NB4 (cell line): ENCODE results near the gene COG2.

Experiments
- DNase-seq: peaks from one replicate; pipeline ENCODE4 v3.0.0; 2010; ENCODE audit warnings: low read depth
- H3K4me3 ChIP-seq: one replicate; pipeline ENCODE4 v1.5.1; 2011; ENCODE audit warnings: mild to moderate bottlenecking, low read depth, low read length, moderate library complexity
- MYC ChIP-seq: IDR thresholded peaks from 2 replicates; pipeline ENCODE4 v1.6.1; 2011; ENCODE audit warnings: low read depth, low read length
- POLR2A ChIP-seq: IDR thresholded peaks from 2 replicates; pipeline ENCODE4 v1.6.1; 2011; ENCODE audit warnings: mild to moderate bottlenecking; ENCODE audit not compliant: insufficient read length; ENCODE audit errors: extremely low read depth
- TF ChIP-seq, protein P1 (sequence below): IDR thresholded peaks from 2 replicates; pipeline ENCODE4 v1.6.1; 2011; ENCODE audit warnings: low read depth, low read length
- TF ChIP-seq, protein P2 (sequence below): IDR thresholded peaks from one replicate; pipeline ENCODE4 v1.5.1; 2012; ENCODE audit warnings: low read depth, low read length

Gene COG2, protein sequence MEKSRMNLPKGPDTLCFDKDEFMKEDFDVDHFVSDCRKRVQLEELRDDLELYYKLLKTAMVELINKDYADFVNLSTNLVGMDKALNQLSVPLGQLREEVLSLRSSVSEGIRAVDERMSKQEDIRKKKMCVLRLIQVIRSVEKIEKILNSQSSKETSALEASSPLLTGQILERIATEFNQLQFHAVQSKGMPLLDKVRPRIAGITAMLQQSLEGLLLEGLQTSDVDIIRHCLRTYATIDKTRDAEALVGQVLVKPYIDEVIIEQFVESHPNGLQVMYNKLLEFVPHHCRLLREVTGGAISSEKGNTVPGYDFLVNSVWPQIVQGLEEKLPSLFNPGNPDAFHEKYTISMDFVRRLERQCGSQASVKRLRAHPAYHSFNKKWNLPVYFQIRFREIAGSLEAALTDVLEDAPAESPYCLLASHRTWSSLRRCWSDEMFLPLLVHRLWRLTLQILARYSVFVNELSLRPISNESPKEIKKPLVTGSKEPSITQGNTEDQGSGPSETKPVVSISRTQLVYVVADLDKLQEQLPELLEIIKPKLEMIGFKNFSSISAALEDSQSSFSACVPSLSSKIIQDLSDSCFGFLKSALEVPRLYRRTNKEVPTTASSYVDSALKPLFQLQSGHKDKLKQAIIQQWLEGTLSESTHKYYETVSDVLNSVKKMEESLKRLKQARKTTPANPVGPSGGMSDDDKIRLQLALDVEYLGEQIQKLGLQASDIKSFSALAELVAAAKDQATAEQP

DNA sequence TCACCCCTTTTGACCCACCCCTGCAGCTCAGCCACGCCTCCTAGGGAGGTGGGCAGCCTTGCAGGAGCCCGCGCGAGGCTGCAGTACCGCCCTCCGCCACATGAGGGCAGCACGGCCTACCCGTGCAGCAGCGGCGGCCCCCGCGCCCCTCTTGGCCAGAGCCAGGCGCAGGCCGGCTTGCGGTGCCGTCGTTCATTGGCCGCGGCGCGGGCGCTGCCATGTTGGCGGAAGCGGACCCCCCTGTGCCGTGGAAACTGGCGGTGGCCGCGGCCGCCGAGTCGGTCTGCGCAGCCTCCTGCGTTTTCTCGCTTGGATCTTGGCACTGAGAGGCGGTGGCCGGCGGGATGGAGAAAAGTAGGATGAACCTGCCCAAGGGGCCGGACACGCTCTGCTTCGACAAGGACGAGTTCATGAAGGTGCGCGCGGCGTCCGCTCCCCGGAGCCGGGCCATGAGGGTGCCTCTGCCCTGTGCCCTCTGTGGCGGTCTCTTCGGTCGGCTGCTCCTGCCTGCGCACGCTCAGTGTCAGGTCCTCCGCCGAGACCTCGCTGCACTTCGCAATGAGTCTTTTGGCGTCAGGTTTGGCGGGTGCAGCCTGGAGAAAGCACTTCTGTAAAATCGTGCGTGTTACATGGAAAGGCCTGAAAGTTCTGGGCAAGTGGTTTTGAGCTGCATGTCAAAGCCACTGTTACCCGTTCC is at the start of gene COG2:
TSS of gene COG2 (plus strand) at position 219 of the 697 bp plus-strand sequence. CDS start at position 345, 126 bp downstream.
- peak within 1 kb of the TSS; percentile 94 for H3K4me3 ChIP-seq
- TF ChIP-seq, protein P1, sequence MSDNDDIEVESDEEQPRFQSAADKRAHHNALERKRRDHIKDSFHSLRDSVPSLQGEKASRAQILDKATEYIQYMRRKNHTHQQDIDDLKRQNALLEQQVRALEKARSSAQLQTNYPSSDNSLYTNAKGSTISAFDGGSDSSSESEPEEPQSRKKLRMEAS, result peak; percentile 78
- TF ChIP-seq POLR2A (peak; percentile 74), MYC (peak; percentile 67)
- TF ChIP-seq, protein P2, sequence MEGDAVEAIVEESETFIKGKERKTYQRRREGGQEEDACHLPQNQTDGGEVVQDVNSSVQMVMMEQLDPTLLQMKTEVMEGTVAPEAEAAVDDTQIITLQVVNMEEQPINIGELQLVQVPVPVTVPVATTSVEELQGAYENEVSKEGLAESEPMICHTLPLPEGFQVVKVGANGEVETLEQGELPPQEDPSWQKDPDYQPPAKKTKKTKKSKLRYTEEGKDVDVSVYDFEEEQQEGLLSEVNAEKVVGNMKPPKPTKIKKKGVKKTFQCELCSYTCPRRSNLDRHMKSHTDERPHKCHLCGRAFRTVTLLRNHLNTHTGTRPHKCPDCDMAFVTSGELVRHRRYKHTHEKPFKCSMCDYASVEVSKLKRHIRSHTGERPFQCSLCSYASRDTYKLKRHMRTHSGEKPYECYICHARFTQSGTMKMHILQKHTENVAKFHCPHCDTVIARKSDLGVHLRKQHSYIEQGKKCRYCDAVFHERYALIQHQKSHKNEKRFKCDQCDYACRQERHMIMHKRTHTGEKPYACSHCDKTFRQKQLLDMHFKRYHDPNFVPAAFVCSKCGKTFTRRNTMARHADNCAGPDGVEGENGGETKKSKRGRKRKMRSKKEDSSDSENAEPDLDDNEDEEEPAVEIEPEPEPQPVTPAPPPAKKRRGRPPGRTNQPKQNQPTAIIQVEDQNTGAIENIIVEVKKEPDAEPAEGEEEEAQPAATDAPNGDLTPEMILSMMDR, result peak; percentile 73
- DNase-seq, result peak; percentile 96

DNA sequence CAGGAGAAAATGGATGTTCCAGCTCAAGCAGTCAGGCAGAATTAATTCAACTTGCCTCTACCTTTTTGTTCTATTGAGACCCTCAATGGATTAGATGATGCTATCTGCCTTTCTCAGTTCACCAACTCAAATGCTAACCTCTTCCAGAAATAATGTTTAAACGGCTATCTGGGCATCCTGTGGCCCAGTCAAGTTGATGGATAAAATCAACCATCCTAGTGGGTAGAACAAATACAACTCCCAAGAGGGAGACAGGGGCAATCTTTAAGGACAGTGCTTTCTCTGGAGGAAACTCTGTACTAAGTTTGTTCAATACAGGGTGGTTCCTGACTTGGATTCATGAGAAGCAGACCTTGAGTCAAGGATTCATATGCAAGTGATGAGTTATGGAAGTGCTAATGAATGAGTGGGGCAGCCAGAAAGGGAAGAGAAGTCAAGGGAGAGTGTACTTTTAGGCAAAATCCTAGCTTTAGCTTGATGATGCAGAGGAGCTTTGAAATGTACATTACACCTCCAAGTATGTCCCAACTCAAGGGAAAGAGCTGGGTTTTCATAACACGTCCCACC is 49.4 kb upstream of the COG2 start:
- H3K4me3 ChIP-seq, result no peak overlapping the region
- TF ChIP-seq, protein P1, result no peak
- TF ChIP-seq POLR2A, result no peak
- no peak for TF ChIP-seq MYC
- TF ChIP-seq, protein P2, result no peak
- DNase-seq, result no peak

DNA sequence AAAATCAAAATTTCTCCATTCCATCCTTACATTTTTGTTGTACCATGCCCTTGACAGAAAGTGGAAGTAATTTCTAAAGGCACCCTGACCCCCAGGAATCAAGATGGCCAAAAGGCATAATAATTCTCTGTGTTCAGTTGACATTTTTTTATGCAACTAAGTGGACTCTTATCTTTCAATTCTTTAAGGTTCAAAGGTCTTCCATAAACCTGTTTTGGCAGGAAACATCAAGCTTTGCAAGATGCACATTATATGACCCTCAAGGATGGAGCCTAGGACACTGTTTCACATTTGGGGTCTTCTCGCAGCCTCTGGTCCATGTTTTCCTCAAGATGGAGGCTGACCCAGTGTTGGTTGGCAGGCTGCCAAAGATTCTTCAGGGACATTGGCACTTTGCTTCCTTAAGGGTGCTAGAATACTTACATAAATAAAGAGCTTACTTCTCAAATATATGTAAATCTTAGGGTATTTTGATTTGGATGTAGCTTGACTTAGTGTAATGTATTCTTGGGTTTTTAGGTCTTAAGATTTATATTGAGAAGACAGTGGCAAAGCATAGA is 48.0 kb upstream of the COG2 start:
- DNase-seq, result no peak
- TF ChIP-seq, protein P2, result no peak
- TF ChIP-seq, protein P1, result no peak
- TF ChIP-seq POLR2A, result no peak
- no peak for TF ChIP-seq MYC
- no peak overlapping the region for H3K4me3 ChIP-seq

DNA sequence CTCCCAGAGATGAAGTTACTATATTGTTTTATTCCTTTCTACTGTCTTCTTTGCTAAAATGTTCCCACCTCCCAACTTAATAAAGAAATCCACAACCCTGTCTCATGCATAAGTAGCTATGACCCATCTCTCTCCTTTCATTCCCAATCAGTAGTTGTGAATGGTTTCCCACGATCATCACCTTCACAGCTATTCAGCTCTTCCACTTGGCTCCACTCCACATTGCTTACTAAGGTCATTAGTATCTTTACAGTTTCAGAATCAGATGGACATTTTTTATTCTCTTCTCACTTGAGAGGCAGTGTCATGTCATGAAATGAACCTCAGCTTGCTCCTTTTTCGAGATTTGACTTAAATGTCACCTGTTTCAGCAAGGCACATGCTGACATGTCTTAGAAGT is 47.1 kb upstream of the COG2 start:
- TF ChIP-seq, protein P1, result no peak
- TF ChIP-seq, protein P2, result no peak
- TF ChIP-seq POLR2A, result no peak
- TF ChIP-seq MYC, result no peak
- DNase-seq, result no peak
- no peak overlapping the region for H3K4me3 ChIP-seq

DNA sequence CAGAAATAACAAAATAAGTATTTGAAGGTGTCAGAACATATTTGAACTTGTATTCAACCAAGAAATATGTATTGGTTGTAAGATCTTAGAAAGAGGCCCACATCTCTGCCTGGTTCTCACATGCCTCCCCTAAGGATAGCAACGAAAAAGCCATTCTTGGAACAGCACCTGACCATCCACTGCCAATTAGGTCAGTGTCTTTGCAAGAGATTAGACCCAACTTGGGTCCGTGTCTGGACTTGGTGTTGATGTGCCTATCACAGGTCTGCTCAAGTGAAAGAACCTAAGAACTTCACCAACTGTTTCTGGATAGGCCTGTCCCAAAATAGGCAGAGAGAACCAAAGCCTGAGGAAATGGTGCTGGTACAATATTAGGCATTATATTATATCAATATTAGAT is 46.0 kb upstream of the COG2 start:
- DNase-seq, result no peak
- TF ChIP-seq POLR2A (no peak), MYC (no peak)
- TF ChIP-seq, protein P2, result no peak
- TF ChIP-seq, protein P1, result no peak
- H3K4me3 ChIP-seq, result no peak overlapping the region
